GM12873 (cell line): Measurements from ENCODE around the gene SCYGR5.

ENCODE experiments used
- TF ChIP-seq, protein P1 (sequence below): IDR thresholded peaks from 2 replicates; pipeline ENCODE4 v1.5.1; 2012; ENCODE audit warnings: low read depth, mild to moderate bottlenecking, moderate library complexity, low read length, control low read depth; ENCODE audit not compliant: insufficient read depth; ENCODE audit errors: missing control alignments

SCYGR5 gene

DNA sequence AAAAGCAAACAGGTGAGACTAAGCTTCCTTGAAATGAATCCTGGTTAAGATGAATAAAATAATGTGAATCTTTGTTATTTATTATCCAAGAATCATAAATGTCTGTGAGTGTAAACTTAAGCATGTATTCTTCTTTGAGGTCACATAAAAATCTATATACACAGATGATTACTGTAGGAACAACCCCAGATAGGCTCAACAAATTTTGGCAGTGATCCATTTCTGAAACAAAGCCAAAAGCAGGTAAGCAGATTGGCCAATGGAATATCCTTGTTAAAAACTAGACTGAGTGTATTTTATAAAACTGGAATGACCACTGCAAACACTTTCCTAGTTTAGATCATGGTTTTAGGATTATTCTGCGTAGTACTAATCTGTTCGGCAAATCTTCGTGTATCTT lies 11.3 kb downstream of the SCYGR5 start:
- TF ChIP-seq, protein P1, sequence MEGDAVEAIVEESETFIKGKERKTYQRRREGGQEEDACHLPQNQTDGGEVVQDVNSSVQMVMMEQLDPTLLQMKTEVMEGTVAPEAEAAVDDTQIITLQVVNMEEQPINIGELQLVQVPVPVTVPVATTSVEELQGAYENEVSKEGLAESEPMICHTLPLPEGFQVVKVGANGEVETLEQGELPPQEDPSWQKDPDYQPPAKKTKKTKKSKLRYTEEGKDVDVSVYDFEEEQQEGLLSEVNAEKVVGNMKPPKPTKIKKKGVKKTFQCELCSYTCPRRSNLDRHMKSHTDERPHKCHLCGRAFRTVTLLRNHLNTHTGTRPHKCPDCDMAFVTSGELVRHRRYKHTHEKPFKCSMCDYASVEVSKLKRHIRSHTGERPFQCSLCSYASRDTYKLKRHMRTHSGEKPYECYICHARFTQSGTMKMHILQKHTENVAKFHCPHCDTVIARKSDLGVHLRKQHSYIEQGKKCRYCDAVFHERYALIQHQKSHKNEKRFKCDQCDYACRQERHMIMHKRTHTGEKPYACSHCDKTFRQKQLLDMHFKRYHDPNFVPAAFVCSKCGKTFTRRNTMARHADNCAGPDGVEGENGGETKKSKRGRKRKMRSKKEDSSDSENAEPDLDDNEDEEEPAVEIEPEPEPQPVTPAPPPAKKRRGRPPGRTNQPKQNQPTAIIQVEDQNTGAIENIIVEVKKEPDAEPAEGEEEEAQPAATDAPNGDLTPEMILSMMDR: no peak

DNA sequence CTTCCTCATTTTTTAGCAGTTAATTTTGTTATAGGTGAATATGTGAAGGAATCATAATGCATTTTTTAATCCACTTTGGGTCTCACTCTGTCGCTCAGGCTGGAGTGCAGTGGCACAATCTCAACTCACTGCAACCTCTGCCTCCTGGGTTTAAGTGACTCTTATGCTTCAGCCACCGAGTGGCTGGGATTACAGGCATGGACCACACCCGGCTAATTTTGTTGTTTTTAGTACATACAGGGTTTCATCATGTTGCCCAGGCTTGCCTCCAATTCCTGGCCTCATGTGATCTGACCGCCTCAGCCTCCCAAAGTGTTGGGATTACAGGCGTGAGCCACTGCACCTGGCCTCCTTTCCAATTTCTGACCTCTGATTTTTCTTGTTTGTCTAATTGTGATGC lies 17.7 kb downstream of the SCYGR5 start:
- TF ChIP-seq, protein P1: no peak

DNA sequence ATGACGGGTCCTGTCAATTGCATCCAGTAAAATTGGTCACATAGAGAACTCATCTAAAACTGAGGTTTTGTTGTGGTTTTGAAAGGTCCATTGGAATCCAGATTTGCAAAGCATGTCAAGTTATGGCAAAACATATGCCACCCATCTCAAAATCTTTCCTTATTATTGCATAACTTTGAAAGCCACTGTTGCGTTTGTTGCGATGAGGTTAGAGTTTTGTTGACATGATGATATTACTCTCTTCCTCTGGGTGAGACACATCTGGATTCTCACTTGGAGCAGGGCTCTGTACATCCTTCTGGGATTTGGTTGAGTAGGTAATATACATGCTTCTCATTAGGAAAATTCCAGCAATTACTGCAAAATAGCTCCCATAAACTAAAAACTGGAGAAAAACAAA lies 20.6 kb downstream of the SCYGR5 start:
- TF ChIP-seq, protein P1: no peak

DNA sequence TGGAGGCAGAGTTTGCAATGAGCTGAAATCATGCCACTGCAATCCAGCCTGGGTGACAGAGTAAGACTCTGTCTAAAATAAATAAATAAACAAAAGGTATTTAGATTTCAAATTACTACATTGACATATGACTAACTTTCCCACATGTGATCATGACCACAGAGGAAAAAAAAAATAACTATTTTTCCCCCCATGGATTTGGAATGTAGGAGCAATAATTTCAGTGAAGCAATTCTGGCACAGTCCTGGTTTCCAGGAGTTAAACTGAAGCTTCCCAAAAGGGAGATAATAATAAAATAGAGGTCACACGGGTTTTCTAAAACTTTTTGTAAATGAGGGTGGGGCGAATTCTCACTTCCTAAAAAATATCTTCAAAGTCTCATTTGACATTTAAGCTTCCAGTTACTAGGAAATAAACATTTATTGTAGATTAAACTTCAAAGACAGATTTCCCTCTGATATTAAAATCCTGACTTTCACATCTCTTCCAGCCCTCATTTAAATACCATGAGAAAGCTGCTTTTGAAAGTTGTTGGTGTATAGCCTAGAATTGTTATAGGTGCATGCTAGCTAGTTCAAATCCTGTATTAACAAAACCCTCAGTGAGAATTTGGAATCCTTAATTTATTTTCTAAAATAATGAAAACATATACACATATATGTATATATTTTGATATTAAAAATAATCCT lies 30.5 kb downstream of the SCYGR5 start:
- TF ChIP-seq, protein P1: no peak

DNA sequence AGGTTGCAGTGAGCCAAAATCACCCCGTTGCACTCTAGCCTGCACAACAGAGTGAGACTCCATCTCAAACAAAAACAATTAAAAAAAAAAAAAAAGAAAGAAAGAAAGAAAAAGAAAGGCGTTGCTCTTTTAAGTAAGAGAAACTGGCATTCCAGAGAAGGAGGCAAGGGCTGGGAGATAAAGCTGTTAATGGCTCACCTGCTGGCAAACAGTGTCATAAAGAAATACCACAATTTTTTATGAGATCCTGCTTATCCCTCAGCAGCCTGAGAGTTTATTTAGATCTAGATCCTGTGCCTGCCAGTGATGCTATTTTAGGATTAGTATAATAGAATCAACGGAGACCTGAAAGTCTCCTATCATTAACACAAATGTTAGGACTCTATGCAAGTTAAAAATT lies 35.0 kb downstream of the SCYGR5 start:
- TF ChIP-seq, protein P1: no peak

DNA sequence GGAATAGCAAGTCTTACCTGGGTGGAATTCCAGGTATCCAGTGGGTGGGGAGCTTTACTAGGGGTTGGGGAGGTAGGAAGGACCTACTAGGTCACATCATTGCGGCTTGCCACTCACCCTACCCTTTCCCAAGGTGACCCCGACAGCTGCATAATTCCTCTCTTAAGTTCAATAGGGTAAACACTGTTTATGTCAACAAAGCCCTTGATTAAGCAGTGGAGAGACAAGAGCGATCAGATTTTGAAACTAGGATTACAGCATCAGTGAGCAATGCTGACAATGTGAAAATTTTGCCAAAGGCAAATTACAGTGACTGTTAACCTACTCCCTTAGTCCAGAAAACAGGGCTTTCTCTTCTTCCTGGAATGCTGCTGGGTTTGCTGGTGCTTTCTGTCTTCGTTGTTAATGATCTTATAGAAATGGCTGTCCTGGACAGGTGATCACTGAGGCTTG lies 36.7 kb downstream of the SCYGR5 start:
- TF ChIP-seq, protein P1: no peak

DNA sequence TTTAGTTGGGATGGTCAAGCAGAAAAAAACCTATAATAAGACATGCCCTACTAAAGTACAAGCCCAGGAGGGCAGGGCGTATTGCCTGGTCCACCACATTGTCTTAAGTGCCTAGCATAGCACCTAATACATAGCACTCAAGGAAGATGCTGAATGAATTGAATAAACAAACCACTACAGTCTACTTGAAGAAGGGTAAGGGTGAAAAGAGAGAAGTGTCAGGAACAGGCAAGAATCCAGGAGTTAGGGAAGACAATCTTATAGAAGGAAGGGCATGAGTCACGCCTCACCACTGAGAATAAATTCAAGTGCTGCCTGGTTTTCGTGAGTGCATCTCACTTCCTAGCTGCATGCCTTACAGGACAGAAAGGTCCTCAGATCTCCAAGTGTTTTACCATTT lies 37.4 kb downstream of the SCYGR5 start:
- TF ChIP-seq, protein P1: no peak

DNA sequence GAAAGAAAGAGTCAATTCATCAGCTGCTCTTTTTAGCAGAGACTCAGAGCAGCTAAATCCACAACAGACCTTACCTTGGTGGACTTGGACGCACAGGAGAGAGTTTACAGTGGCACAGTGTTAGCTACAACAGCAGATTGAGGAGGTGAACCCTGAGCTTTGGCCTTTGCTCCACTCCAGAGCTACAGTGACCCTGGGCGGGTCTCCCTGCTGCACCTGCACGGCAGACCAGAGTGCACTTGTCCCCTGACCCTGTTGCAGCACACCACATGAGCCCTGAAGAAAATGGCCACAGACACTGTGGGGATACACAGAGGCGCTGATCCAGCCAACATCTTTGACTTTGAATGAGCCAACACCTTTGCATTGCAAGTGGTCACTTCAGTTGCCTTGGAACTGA lies 40.3 kb downstream of the SCYGR5 start:
- TF ChIP-seq, protein P1: no peak
